ENCODE data around the gene EZR.

EZR gene

DNA sequence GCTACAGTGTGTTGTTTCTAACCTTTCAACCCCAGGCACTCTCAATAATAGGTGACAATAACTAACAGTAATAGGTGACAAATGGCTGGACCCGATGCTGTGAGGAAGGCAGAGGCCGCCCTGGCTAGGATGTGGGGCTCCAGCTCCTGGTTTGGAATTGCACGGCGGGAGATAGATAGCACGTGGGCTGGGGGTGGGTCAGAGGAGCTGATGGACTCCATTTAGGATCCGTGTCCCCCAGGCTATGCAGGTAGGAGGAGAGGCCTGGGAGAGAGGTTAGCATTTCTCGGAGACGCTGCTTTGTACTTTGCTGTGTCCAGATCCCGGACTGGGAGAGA, 61.4 kb downstream of the EZR start:
- DNase-seq, result no peak

DNA sequence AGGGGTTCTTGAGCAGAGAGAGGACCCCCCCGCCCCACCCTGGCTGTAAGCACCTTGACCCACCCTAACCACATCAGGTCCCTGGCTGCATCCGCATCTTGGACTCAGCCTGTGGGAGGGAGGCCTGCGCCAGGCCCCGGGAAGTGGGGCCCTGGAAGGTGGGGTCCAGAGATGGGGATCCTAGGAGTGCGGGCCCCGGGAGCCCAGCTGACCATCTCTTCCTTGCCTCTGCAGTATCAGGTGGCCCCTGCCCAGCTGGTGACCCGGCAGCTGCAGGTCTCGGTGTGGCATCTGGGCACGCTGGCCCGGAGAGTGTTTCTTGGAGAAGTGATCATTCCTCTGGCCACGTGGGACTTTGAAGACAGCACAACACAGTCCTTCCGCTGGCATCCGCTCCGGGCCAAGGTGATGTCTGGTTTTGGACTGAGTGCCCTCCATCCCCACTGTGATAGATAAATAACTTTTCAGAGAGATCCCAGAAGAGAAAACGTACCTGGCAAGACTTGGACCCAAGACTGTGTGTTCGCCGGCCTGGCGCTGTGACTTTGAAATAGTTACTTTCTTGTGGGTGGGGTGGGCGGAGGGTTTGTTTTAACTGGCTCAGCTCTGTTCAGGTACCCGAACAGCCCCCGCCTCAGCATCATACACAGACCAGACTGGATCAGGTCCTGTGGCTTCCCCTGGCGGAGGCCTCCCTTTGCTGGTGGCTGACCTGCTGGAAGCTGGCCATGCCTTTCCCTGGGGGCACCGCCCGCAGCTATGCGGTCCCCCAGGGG, 62.0 kb downstream of the EZR start:
- no peak for DNase-seq

DNA sequence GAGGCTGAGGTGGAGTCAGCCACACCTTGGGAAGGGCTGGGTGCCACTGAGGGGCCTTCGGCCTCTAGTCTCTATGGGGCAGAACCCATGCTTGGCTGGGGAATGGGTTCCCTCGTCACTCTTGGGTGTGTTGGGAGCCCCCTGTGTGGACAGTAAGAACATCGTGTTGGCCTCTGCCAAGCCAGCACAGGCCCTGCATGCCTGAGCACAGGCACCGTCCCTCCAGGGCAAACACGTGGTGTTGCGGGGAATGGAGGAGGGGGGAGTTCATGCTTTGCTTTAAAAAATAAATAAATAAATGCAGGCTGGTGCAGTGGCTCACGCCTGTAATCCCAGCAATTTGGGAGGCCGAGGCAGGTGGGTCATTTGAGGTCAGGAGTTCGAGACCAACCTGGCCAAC, 63.0 kb downstream of the EZR start:
- DNase-seq, result no peak

DNA sequence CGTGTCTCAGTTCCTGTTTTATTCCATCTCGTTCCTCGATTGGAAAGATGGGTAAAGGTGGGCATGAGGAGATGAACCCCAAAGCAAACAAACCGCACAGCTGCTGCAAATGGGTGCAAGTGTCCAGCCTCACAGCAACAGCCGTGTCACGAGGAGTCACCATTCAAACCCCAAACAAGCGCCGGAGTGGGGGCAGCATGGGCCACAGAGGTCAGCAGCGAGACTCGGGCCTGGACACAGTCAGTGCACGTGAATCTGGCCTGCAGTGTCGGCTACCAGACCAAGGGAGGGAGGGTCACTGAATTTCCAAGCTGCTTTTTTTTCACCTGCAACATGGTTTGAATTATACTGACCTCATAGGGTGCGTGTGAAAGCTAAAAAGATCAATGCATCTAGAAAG, 63.5 kb downstream of the EZR start:
- DNase-seq, result no peak

DNA sequence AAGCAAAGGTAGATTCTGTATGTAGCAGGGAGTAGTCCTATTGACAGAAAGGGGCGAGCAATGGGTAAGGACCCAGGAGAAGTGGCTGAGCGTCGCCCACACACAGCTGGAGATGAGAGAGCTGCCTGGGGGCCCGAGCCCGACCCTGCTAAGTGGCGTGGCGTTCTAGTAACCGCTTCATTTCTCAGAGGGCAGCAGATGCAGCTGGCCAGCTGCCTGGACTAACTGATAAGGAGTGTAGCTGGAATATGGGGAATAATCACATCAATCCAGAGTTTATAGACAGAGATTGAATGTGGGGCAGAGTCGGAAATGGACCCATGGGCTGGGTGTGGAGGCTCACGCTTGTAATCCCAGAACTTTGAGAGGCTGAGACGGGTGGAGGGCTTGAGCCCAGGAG, 64.4 kb downstream of the EZR start:
- no peak for DNase-seq

DNA sequence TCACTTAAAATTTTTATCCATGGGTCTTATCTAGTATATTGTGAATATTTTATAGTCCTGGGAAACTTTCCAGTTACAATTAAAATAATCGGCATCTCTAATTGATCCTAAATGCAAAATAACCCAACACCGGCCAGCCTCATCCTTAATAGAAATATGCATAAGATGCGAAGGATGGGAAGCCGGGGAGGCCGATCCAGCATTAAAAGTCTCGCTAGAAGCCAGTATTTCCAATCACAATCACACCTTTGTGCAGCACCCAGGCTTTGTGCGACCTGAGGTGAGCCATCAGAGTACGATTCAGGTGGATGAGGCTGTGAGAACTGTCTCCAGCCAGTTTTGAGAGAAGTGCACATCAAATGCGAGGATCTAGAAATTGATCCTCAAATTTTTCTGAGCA, 65.4 kb downstream of the EZR start:
- no peak for DNase-seq

DNA sequence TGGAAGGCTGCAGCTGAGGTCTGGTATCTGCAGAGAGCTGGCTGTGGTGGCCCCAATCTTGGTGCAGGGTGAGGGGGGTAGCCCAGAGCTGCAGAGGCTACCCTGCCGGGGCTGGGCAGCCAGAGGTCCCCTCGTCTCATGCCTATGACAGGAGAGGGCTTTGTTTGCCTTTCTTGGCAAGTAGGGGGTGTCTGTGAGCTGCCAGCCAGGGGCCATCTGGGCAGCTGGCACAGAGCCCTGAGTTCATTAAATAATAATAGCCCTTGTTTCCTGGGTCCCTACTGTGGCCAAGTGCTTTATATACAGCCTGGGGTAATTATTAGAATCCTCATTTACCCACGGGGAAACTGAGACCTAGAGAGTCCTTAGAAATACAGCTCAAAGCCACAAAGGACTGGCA, 66.6 kb downstream of the EZR start:
- DNase-seq, result peak; percentile 43

DNA sequence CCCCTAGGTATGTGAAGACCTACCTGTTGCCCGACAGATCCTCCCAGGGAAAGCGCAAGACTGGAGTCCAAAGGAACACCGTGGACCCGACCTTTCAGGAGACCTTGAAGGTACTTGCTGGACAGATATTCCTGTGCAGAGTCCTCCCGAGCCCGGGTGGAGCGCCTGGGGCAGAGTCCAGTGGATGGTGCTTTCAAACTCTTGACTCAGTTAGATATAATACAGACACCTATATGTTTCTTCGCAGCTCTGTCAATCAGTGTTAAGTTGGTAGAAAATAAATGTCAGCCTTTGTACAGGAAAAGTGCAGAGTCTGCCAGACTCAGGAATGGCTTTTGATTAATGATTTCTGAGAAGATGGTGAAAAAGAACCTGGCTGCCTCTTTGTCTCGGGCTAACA, 67.2 kb downstream of the EZR start:
- no peak for DNase-seq

DNA sequence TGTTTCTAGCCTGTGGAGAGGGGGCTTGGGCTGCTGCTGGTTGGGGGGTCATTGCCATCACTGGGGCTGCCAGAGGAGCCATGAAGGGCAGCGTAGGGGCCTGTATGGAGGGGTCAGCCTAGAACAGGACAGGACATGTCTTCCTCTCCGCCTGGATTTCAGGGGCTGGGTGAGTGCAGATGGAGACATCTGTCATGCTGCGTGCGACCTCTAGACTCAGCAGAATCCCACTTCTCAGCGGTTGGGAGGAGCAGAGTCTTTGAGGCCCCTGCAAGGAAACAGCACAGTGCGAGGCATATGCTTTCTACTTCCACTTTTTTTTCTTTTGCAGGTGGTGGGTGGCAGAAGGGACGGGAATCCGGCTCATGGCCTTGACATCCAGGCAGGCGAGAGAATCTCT, 67.9 kb downstream of the EZR start:
- DNase-seq, result no peak

DNA sequence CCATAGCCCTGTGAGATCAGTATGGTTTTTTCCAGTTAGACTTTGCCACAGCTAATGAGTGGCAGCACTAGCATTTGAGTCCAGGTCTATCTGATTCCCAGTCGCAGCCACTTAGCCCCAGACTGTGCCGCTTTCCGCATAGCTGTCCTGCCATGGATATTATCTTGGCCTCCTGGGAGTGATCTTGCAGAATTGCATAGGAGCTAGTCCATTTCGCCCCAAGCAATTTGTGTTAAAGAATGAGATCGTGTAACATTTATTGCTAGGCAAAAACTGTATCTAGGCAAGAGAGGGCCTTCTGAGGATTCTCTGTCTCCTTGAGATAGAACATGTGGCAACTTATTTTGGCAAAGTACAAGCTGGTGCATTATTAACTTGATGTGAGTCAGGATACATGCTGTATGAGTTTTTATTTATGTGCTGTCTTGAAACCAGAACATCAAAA, 74.2 kb downstream of the EZR start:
- DNase-seq, result no peak

DNA sequence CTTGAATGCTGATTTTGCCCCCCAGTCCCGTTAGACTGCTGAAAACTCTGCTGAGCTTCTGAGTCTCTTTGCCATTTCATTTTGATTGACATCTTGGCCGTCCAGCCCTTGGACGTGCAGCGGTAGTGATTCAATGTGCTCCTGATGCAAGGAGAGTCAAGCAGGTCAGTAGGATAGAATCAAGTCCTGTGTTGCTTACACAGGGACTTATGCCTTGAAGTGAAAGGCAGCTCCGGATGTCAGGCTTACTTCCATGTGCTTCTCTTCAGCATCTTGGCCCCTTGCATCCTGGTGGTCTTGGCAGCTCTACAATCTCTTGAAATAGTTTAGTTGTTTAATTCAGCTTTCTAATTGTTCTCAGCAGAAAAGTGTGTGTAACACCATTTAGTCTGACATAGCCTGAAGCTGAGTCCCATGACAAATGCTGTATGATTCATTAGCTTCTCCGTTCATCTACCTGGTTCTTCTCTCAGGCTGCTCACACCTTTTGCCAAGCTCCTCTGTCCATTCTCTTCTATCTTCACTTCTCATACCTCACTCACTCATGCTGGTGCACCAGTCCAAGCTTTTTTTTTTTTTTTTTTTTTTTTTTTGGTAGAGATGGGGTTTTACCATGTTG, 76.0 kb downstream of the EZR start:
- no peak for DNase-seq

DNA sequence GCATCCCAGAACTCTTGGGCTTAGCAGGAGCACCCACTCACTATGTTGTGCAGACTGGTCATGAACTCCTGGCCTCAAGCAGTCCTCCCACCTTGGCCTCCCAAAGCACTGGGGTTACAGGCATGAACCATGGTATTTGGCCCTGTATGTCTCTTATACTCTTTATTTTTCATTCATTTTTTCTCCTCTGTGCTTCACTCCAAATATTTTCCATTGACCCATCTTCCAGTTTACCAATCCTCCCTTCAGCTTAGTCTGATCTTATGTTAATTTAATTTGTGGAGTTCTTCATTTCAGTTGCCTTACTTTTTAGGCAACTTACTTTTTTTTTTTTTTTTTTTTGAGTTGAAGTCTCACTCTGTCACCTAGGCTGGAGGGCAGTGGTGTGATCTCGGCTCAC, 79.5 kb downstream of the EZR start:
- no peak for DNase-seq

DNA sequence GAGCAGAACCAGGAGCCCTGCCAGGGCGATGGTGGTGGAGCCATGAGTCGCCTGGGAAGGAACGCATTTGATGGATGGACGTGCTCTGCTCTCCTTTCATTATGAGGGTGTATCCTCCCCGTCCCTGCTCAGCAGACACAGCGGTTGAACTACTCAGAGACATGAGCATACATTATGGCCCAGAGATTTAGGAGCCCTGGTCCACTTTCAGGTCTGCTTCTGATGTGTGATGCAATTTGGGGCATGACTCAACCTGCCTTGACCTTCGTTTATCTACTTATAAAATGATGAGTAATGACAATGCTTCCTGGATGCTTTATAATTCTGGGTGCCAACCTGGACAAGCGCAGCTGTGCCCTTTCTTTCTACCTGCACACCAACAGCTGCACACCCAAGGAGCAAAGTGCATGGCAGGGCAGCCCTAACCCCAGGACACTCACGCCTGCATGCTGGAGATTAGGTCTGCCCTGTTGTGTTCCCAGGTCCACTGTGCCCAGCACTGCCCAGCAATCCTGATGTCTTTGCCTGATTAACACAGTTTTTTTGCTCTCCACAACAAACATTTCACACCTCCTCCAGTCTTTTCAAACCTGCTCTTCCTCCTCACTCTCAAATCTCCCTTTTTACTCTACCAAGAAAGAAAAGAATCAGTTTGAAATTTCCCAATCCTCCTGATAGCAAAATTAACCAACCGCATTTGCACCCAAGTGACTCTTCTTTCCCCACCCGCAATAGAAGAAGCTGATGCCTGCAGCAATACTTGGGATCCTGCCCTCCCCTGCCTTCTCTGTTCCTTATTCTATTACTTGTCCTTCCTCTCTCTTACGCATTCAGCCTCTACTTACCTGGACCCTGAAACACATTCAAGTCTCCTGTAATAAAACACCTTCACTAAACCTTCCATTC, 81.2 kb downstream of the EZR start:
- no peak for DNase-seq

DNA sequence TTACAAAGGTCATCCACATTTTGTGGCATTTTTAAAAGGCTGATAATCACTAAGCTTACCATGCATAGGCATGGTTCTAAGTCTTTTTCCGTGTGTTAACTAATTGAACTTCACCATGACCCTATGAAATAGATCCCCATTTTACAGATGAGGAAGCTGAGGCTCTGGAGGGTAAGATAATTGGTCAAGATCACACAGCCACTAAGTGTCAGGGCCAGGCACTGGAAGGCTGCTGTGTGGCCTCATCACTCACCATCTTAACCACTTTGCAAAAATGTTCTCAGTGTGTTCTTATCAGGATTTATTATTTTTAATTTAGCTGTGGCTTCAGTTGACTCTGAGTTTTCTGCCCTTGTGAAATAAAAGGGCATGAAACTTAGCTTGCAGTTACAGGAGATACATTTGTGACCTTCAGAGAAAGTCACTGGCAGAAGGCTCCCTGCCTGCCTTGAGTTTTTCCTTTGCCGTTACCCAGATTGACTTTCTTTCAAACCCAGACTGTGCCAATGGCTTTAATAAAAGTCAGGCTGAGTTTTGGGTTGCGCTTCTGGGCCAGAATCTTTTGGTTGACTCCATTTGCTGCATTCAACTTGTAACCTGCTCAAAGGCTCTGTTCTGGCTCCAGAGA, 82.0 kb downstream of the EZR start:
- DNase-seq, result peak; percentile 26

DNA sequence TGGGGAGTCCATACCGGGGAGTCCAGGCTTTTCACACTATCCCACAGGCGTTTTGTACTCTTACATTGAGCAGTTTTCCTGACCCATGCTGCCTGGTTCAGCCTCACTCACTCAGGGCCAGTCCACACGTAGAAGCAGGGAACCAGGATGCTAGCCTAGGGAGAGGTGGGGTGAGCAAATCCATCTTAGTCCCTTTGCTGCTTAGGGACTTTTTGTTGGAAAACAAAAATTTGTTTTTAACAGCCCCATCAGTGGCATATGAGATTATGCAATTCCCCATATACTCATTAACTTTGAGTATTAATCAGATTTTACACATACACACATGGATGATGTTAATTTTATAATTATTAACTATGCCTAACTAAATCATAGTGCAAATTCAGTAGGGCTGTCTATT, 84.2 kb downstream of the EZR start:
- no peak for DNase-seq

DNA sequence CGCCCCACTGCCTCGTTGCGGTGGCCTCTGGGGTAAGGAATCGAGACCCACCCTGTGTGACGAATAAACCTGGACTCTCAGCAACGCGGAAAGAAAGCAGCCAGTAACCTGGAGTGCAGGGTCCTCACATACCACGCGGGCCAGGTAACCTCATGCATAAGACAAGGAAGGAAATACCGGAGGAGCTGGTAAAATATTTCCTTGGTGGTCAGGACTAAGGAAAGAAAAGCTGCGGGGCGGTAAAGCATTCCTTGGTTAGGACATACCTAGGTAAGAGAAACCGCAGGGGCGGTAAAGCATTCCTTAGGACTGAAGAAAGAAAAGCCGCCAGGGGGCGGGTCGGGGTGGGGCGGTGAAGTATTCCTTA, 88.6 kb downstream of the EZR start:
- no peak for DNase-seq

DNA sequence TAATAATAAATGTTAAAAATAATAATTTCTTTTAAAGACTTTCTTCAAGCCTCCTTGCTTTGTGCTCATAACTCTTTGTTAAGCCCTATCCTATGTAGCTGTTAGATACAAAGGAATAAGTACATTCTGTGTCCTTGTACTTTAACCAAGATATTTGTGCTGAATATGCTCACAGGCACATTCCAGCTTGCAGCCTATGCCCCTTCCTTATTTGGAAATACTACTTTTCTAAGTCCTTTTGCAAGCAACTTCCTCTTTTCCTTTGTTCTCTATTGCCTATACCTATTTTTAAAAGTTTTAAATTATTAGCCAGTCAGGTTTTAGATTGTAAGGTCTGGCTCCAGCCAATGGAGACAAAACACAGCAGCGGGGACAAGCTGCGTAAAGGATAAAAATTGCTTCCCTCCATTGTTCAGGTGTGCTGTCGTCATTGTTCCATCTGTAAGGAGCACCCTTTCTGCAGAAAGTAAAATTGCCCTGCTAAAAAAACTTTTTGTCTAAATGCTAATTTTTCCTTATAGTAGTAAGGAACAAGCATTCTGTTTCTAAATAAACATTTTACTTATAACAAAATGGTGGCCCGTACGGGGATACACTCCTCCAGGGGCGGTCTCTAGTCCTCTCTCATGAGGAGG, 89.1 kb downstream of the EZR start:
- DNase-seq, result peak; percentile 32

DNA sequence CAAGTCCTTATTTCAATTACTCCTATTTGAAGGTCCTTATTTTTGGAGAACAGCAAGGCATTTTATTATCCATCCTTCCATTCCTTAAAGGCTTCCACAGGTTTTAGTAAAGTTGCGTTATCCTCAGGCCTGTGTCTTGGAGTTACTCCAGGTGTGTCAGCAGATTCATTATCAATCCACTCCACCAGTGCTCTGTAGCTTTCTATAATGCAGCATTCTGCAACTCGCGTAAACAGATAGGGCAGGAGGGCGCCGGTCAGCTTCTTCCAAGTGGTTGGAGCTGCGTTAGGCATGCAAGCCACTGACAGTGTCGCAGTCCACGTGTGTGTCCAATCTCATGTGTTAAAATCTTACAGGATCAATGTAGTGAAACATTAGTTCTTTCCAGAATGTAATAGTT, 93.5 kb downstream of the EZR start:
- DNase-seq, result no peak

DNA sequence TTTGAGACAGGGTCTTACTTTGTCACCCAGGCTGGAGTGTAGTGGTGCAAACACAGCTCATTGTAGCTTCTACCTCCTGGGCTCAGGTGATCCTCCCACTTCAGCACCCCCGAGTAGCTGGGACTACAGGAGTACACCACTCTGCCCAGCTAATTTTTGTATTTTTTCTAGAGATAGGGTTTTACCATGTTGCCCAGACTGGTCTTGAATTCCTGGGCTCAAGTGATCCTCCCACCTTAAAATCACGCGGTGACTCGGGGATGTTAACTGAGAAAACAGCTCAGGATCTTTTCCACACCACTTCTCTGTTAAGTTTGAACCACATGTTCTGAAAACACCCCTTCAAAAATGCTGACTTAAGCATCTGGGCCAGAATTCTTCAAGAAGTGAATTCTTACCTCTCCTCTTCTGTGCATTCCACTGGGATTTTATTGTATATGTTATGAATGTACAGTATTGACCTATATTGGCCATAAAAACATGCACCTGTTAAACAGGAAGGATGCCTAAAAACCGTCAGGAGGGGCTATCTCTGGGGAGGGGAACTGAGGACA, 96.9 kb downstream of the EZR start:
- DNase-seq, result no peak

DNA sequence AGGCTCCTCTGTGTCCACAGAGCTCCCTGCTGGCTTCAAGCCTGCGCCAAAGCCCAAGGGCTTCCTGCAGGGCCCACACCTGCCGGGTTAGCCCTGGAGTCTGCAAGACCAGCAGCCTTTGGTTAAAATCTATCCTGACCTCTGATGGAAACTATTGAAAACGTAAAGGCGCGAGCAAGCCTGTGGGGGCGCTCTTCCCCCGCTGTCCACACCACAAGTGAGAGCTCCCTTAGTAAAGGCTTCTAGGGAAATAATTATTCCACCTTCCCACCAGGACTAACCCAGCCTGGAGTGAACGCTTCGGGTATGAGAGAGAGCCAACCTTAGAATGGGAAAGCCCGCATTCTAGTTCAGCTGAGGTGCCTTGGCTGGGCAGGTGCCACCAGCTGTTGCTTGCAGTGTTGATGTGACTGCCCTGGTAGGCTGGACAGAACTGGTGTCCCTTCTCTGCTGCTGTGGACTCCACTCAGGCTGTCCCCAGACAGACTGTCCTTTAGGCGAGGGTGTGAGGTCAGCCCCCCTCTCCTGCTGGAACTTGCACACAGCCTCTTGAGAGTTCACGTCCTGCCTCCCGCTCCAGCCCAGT, 100.6 kb downstream of the EZR start:
- no peak for DNase-seq

DNA sequence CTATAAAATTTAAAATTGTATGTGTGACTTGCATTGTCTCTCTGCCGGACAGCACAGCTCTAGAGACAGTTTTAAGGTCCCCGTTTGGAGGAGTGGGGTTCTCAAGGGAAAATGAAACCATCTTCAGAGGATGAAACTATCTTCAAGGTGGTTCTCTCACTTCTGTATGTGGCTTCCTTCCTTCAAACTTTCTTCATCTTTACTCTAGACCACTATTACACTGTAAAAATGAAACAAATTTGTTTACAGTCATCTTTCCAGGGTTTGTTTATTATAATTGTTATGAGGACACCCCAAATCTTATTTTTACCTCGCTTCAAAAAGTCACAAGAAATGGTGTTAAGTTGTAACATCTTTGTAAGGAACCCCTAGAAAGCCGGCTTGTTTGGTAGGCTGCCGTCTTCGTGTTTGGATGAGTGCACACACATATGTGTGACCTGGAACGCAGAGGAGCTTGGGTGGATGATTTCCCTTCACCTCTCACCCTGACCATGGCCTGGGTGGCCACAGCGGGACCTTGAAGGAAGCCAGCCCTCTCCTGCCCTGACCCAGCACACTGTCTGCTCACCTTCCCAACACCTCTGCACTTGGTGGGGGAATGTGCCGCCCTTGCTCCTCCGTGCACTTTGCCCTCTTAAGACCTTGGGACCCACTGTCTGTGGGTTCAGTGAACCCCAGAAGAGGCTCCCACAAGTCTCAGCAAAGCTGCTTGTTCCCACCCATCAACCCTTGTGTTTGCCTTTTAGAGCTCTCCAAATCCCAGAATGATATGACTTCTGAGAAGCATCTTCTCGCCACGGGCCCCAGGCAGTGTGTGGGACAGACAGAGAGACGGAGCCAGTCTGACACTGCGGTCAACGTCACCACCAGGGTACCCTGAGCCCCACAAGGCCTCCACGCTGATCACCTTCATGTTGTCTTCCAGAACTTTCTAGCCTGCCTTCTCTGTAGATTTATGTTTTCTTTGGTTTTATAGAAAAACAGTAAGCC, 101.5 kb downstream of the EZR start:
- DNase-seq, result no peak

All from hematopoietic multipotent progenitor cell treated with erythropoietin and hydrocortisone succinate and interleukin-3 and kit ligand, for 4 days (in vitro differentiated cells).